ENCODE measurements around the gene SMCHD1. TPM values are rescaled to one million over a fixed set of nuclear protein-coding genes. Genes with fewer than 3 reads are reported as not detected.

SMCHD1 gene
- total RNA-seq, 4 donors from 2014 or later = 59.8 to 96.5 (median 73.6) TPM

- H3K4me3 ChIP-seq = no peak overlapping the region
- peaks cover 7 to 85% (median 15%) of the 10 kb centered on the region in 3 donors for H3K36me3 ChIP-seq
- 88 to 90% methylated on average over 3 of the region's 3 CpGs for WGBS, 2 donors
- TF ChIP-seq CTCF (IDR thresholded peaks at IDR 0.05) (no peak), EP300 (IDR thresholded peaks at IDR 0.05) (no peak), POLR2A (IDR thresholded peaks at IDR 0.05) (no peak)
- H3K27me3 ChIP-seq = no peaks in the 10 kb centered on the region
- no peak for DNase-seq (ENCODE audit: low spot score in 2 of 2)
- H3K27ac ChIP-seq = no peak overlapping the region
- no peaks in the 10 kb centered on the region for H3K9me3 ChIP-seq
- H3K4me1 ChIP-seq = no peaks in the 10 kb centered on the region
Observed at GRCh38 chr18:2776601-2777000, 121.1 kb downstream of the SMCHD1 start.

GRCh38 chr18:2777241-2777640, 121.7 kb downstream of the SMCHD1 start:
- no peak for DNase-seq (ENCODE audit: low spot score in 2 of 2)
- no peak overlapping the region for H3K27ac ChIP-seq
- TF ChIP-seq CTCF (IDR thresholded peaks at IDR 0.05) (no peak), EP300 (IDR thresholded peaks at IDR 0.05) (no peak), POLR2A (IDR thresholded peaks at IDR 0.05) (no peak)

GRCh38 chr18:2780750-2781149, 125.2 kb downstream of the SMCHD1 start:
- WGBS, 2 donors = 65 to 74% methylated on average over 3 of the region's 3 CpGs
- Histone ChIP-seq H3K27ac (no peak overlapping the region), H3K27me3 (no peaks in the 10 kb centered on the region), H3K4me3 (no peak overlapping the region), H3K9me3 (no peaks in the 10 kb centered on the region), H3K4me1 (no peaks in the 10 kb centered on the region), H3K36me3 (peaks cover 5 to 71% (median 9%) of the 10 kb centered on the region in 3 donors)
- TF ChIP-seq CTCF (IDR thresholded peaks at IDR 0.05) (no peak), EP300 (IDR thresholded peaks at IDR 0.05) (no peak)
- DNase-seq (ENCODE audit: low spot score in 2 of 2) = no peak

More at GRCh38 chr18:2777241-2777640, 121.7 kb downstream of the SMCHD1 start:
- Histone ChIP-seq H3K9me3 (no peaks in the 10 kb centered on the region), H3K4me3 (no peak overlapping the region), H3K4me1 (no peaks in the 10 kb centered on the region), H3K27me3 (no peaks in the 10 kb centered on the region), H3K36me3 (peaks cover 7 to 78% (median 15%) of the 10 kb centered on the region in 3 donors)

GRCh38 chr18:2787225-2787624, 131.7 kb downstream of the SMCHD1 start:
- Histone ChIP-seq H3K4me1 (no peaks in the 10 kb centered on the region), H3K4me3 (no peak overlapping the region), H3K9me3 (no peaks in the 10 kb centered on the region), H3K27ac (no peak overlapping the region), H3K36me3 (peaks cover 4 to 76% (median 5%) of the 10 kb centered on the region in 3 donors), H3K27me3 (no peaks in the 10 kb centered on the region)
- DNase-seq (ENCODE audit: low spot score in 2 of 2) = no peak
- TF ChIP-seq EP300 (IDR thresholded peaks at IDR 0.05) = no peak
- no peak for TF ChIP-seq POLR2A (IDR thresholded peaks at IDR 0.05)
- no peak for TF ChIP-seq CTCF (IDR thresholded peaks at IDR 0.05)

- Histone ChIP-seq H3K9me3 (no peaks in the 10 kb centered on the region), H3K36me3 (peaks cover 4 to 70% (median 12%) of the 10 kb centered on the region in 3 donors)
- WGBS, 2 donors = 94 to 95% methylated on average over 2 of the region's 2 CpGs
Observed at GRCh38 chr18:2792395-2792794, 136.9 kb downstream of the SMCHD1 start.

More at GRCh38 chr18:2792395-2792794, 136.9 kb downstream of the SMCHD1 start:
- Histone ChIP-seq H3K27ac (no peak overlapping the region), H3K4me3 (no peak overlapping the region), H3K27me3 (no peaks in the 10 kb centered on the region), H3K4me1 (no peaks in the 10 kb centered on the region)
- no peak for TF ChIP-seq EP300 (IDR thresholded peaks at IDR 0.05)
- no peak for TF ChIP-seq POLR2A (IDR thresholded peaks at IDR 0.05)
- TF ChIP-seq CTCF (IDR thresholded peaks at IDR 0.05) = no peak
- no peak for DNase-seq (ENCODE audit: low spot score in 2 of 2)

Measured in tibial nerve (tissue), 4 donors.